Uterus (tissue), 2 donors: ENCODE data around the gene ZFP82.

Experiments
- CTCF ChIP-seq, 4 experiments: fragments of 200-600 bp in 2 of 4; fragments of 450-650 bp in 2 of 4; sonication (generic) in 2 of 4; IDR thresholded peaks; one replicate each; pipeline ENCODE4 v1.5.1; 2016 to 2019; ENCODE audit warnings: antibody characterized with exemption in 4 of 4, mild to moderate bottlenecking in 2 of 4, moderate library complexity in 1 of 4
- POLR2A ChIP-seq, 2 donors: fragments of 450-650 bp; IDR thresholded peaks; one replicate each; pipeline ENCODE4 v1.6.1; 2016; ENCODE audit warnings: antibody characterized with exemption in 2 of 2, mild to moderate bottlenecking in 1 of 2, moderate library complexity in 1 of 2

GRCh38 chr19:36379510-36379819 lies 39.0 kb downstream of the ZFP82 start:
- TF ChIP-seq CTCF (IDR thresholded peaks at IDR 0.05) (no peak), POLR2A (IDR thresholded peaks at IDR 0.05) (no peak)
